ENCODE data around the gene AFG1L. TPM values are rescaled to one million over a fixed set of nuclear protein-coding genes. Genes with fewer than 3 reads are reported as not detected.
"Not testable (repeated sequence)": the region's sequence is repeated elsewhere in the genome, so short reads cannot be mapped to it uniquely, and the experiment has no call there.

Gene AFG1L
- total and polyA plus RNA-seq, 2 experiments from 2014 or later = 9.4 to 9.7 TPM

GRCh38 chr6:108380876-108381275 lies 86.0 kb downstream of the AFG1L start:
- no peaks in the 10 kb centered on the region for H3K9me3 ChIP-seq (ENCODE audit: low read depth)
- no peaks in the 10 kb centered on the region for H3K4me1 ChIP-seq (ENCODE audit: insufficient read depth)
- H4K20me1 ChIP-seq (ENCODE audit: insufficient read depth, poor library complexity, severe bottlenecking) = no peaks in the 10 kb centered on the region
- 67% methylated on average over 3 of the region's 3 CpGs for whole genome bisulfite sequencing (ENCODE audit: low lambda C conversion rate, missing lambda C conversion rate)
- H3K79me2 ChIP-seq = no peaks in the 10 kb centered on the region
- H2AFZ ChIP-seq = no peak overlapping the region
- H3K36me3 ChIP-seq (replicated peaks; ENCODE audit: insufficient read depth, low read depth) = no peaks in the 10 kb centered on the region
- no peaks in the 10 kb centered on the region for H3K9me2 ChIP-seq (replicated peaks; ENCODE audit: insufficient read depth)
- no peak overlapping the region for H3K27ac ChIP-seq
- no peak for DNase-seq (ENCODE audit: low spot score)
- H3K4me2 ChIP-seq = no peak overlapping the region
- no peak overlapping the region for H3K4me3 ChIP-seq
- no peaks in the 10 kb centered on the region for H3K27me3 ChIP-seq
- TF ChIP-seq EZH2 (IDR thresholded peaks at IDR 0.05; ENCODE audit: borderline replicate concordance) = no peak
- TF ChIP-seq CTCF (IDR thresholded peaks at IDR 0.05; ENCODE audit: poor library complexity) = no peak
- TF ChIP-seq EZH2phosphoT487 (IDR thresholded peaks at IDR 0.05; ENCODE audit: low read depth, severe bottlenecking, unreplicated experiment) = no peak

- DNase-seq (ENCODE audit: low spot score) = no peak
- no peak overlapping the region for H3K27ac ChIP-seq
Measured at GRCh38 chr6:108383981-108384380, 89.1 kb downstream of the AFG1L start.

GRCh38 chr6:108389190-108389589 lies 94.3 kb downstream of the AFG1L start:
- H3K36me3 ChIP-seq (replicated peaks; ENCODE audit: insufficient read depth, low read depth); H3K79me2 ChIP-seq; H3K9me2 ChIP-seq (replicated peaks; ENCODE audit: insufficient read depth); H3K9me3 ChIP-seq (ENCODE audit: low read depth); H3K4me3 ChIP-seq; H3K27ac ChIP-seq; H4K20me1 ChIP-seq (ENCODE audit: insufficient read depth, poor library complexity, severe bottlenecking); DNase-seq (ENCODE audit: low spot score); H3K27me3 ChIP-seq; H3K4me2 ChIP-seq; H2AFZ ChIP-seq; H3K4me1 ChIP-seq (ENCODE audit: insufficient read depth): not testable (repeated sequence)
- 88% methylated on average over 4 of the region's 4 CpGs for WGBS (ENCODE audit: low lambda C conversion rate, missing lambda C conversion rate)

More at GRCh38 chr6:108383981-108384380, 89.1 kb downstream of the AFG1L start:
- Histone ChIP-seq H2AFZ (no peak overlapping the region), H3K4me1 (ENCODE audit: insufficient read depth) (no peaks in the 10 kb centered on the region), H3K36me3 (replicated peaks; ENCODE audit: insufficient read depth, low read depth) (no peaks in the 10 kb centered on the region), H3K4me3 (no peak overlapping the region), H3K79me2 (no peaks in the 10 kb centered on the region), H3K9me2 (replicated peaks; ENCODE audit: insufficient read depth) (no peaks in the 10 kb centered on the region), H3K4me2 (no peak overlapping the region), H3K27me3 (no peaks in the 10 kb centered on the region), H4K20me1 (ENCODE audit: insufficient read depth, poor library complexity, severe bottlenecking) (no peaks in the 10 kb centered on the region), H3K9me3 (ENCODE audit: low read depth) (no peaks in the 10 kb centered on the region)
- WGBS (ENCODE audit: low lambda C conversion rate, missing lambda C conversion rate) = 96% methylated on average over 1 of the region's 1 CpG
- TF ChIP-seq EZH2phosphoT487 (IDR thresholded peaks at IDR 0.05; ENCODE audit: low read depth, severe bottlenecking, unreplicated experiment) = no peak
- no peak for TF ChIP-seq EZH2 (IDR thresholded peaks at IDR 0.05; ENCODE audit: borderline replicate concordance)
- TF ChIP-seq CTCF (IDR thresholded peaks at IDR 0.05; ENCODE audit: poor library complexity) = no peak

GRCh38 chr6:108395297-108395696 lies 100.4 kb downstream of the AFG1L start:
- Histone ChIP-seq H3K79me2 (peaks cover 2% of the 10 kb centered on the region), H3K4me3 (no peak overlapping the region), H3K27ac (no peak overlapping the region), H3K9me3 (ENCODE audit: low read depth) (no peaks in the 10 kb centered on the region), H3K4me2 (no peak overlapping the region), H3K4me1 (ENCODE audit: insufficient read depth) (no peaks in the 10 kb centered on the region), H4K20me1 (ENCODE audit: insufficient read depth, poor library complexity, severe bottlenecking) (no peaks in the 10 kb centered on the region), H2AFZ (no peak overlapping the region), H3K9me2 (replicated peaks; ENCODE audit: insufficient read depth) (no peaks in the 10 kb centered on the region), H3K27me3 (no peaks in the 10 kb centered on the region), H3K36me3 (replicated peaks; ENCODE audit: insufficient read depth, low read depth) (no peaks in the 10 kb centered on the region)
- whole genome bisulfite sequencing (ENCODE audit: low lambda C conversion rate, missing lambda C conversion rate) = 96% methylated on average over 2 of the region's 2 CpGs
- TF ChIP-seq EZH2 (IDR thresholded peaks at IDR 0.05; ENCODE audit: borderline replicate concordance) (no peak), CTCF (IDR thresholded peaks at IDR 0.05; ENCODE audit: poor library complexity) (no peak), EZH2phosphoT487 (IDR thresholded peaks at IDR 0.05; ENCODE audit: low read depth, severe bottlenecking, unreplicated experiment) (no peak)
- DNase-seq (ENCODE audit: low spot score) = no peak
